ENCODE results near the gene CREB3L1.

CREB3L1 gene

DNA sequence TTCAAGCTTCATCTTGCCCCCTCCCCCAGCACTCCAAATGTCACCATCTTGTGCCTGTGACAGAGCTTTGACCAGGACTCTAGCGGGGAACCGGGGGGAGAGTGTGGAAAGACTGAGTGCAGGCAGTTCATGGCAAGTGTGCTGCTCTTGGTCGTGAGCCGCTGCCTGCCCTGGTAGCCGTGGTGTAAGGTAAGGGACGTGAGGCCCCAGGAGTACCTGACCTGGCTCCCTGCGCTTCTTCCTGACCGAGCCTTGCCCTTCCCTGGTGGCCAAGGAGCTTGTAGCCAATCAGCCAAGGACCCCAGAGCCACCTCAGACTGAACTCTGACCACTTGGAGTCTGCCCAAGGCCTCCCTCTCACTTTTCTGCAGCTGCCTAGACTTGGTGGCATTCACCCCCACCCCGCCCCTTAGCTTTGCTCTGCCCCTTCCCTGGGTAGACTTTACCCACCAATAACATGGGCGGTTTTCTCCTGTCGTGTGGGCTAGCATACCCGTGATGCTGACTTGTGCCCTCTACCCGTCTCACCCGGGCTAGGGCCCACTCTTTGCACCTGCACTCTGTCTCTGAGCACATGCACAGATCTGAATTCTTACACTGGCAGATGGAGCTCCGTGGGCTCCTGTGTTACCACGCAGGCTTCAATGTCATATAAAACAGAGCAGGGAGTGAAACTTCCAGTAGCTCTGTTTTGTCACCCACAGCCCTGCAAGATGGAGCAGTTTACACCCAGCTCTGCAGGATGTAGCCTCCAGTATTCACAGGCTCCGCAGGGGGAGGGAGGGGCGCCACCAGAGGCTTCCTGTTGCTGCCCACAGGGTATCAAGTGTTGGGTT lies 71.3 kb downstream of the CREB3L1 start:
- DNase-seq, result peak in 1 of 2 experiments; percentile 43

DNA sequence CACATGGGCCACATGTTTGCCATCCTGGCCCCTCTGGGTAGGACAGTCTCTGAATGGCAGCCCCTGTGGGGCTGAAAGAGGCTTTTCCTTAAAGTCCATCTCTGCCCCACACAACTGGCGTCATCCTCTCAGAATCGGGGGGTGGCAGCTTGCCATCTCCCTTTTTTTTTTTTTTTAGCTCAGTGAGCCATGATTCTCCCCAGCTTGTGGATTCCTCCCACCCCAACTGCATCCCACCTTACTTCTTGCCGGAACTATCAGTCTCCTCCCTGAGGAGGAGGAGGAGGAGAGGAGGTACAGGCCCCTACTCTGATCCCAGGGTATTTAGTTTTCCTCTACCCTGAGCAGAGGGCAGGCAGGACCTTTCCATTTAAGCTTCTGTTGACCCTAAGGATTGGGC lies 73.2 kb downstream of the CREB3L1 start:
- no peak for DNase-seq

DNA sequence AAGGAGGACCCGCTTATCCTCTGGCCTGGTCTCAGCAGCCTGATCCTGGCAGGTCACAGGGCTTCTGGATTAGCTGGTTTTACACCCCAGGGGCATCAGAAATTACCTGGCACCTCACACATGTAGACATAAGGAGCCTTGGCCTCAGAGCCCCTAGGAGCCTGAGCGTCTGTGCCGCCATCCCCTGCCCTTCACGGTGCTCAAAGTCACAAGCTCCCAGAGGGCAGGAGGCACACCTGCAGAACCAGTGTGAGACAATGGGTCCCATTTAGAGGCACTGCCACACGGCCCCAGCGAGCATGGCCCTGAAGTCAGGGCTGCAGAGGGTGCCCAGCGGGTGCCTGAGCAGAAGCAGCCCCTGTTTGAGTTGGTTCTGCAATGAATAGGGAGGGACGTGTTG lies 73.7 kb downstream of the CREB3L1 start:
- DNase-seq, result no peak

DNA sequence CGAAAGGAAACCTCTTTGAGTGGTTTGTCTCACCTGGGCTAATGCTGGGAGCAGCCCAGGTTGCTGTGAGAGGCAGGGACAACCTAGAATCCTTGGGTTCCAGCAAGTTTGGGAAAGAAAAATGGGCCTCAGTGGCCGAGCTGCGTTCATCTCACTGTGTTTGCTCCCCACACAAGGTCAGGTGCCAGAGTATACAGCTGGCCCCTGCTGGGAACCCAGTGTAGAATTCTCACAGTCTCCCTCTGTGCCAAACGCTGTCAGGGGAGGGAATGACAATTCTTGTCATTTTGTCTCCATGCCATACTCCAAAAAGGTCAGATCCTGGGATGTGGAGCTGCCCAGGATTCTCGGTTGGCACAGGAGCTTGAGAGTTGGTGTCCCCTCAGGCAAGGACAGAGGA lies 74.1 kb downstream of the CREB3L1 start:
- no peak for DNase-seq

DNA sequence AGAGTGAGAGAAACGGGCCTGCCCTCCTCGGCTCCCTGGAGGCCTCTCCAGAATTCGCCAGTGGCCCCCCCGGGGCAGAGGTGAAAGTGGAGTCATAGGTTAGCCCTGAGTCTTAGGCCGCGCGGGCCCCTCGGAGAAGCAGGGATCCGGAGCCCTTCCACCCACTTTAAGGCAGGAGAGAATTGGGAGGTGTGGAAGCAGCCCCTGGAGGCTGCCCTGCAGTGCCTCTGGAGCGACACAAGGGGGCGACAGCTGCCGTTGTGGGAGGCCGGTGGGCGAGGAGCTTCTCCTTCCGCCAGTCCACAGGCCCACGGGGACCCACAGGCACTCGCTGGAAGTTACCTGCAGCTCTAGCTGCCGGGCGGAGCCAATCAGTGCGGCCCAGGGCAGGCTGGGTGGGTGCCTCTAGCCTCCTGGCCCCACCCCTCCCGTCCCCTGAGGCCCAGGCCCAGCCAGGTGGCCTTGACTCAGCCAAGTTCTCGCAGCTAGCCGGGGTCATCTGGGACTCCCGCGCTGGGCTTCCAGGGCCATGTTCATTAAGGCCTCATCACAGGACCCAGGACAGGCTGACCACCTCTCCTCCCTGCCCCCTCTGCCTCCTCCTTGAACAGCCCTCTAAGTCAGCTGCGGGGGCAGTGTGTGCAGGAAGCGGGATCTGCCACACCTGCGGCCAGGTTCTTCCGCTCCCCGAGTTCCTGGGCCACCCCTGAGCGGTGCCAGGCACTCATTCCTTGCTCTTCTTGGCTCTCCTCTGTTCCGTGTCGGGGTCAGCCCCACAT lies 74.8 kb downstream of the CREB3L1 start:
- DNase-seq, result peak; percentile 64 to 70

DNA sequence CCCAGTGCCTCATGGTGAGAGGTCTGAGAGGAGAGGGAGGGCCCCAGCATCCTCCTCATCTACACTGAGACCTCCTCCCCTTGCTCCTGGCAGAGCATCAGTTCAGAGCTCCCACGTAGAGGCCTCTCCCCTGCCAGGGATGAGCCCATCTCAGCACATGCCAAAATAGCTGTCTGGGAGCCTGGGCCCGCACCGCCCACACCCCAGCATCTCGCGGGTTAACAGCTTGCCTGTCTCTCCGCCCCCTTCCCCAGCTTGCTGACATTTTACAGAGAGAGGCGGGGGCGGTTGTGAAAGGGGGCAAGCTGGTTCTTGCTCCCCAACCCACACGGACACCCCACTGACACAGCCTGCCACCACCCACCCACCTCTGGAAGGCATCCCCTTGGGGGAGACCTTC lies 76.2 kb downstream of the CREB3L1 start:
- peak; percentile 67 to 74 for DNase-seq

DNA sequence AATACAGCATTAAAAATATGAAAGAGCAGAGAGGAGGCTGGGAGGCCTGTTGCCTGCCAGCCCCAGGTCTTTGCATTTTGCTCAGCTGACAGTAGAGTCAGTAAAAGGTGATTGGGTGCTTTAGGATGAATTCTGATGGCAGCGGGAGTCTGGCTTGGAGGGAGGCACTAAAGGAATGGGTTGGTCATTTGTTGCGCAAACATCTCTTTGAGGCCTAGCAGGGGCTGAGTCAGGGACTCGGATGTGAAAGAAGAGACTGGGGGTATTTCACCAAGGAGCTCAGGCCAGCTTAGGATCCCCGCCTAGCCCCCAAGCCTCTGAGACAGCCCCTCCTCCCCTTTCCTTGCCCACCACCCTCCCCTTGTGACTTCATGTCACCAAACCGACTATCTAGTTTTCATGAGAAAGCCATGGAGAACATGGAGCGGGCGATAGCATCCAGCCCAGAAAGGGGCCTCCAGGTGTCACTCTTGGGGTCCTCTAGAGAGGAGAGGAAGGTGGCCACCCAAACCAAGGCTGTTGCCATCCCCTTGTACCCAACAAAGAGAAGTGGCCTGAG lies 79.5 kb downstream of the CREB3L1 start:
- DNase-seq, result no peak

DNA sequence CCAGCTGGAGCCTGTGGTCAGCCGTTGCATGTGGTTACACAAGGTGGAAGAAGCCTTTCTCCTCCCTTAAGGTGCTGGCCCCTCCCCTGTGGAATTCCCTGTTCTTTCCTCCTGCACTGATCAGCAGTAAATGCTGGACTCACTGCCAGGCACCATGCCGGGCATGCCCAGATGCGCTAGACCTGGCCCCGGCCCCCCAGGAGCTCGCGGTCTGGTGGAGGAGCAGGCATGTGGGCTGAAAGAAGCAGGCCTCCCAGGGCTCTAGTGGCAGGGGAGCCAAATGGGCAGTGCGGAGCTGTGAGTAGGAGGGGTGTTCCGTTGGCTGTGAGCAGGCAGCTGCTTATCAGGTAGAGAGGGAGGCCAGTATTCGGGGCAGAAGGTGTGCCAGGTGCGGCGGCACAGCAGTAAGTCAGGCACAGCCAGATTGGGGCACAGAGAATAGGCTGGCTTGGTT lies 80.0 kb downstream of the CREB3L1 start:
- no peak for DNase-seq

DNA sequence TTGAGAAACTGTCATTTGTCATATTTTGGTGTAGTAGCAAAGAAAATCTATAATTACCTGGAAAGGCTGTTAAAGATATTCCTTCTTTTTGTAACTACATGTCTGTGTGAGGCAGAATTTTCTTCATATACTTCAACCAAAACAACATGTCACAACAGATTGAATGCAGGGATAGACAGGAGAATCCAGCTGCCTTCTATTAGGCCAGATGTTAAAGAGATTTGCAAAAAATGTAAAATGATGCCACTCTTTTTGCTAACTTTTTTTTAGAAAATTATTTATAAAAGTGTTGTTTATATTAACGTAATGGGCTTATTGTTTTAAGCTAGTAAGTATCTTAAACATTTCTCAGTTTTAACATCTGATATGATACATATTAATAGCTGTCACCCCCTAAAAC lies 82.5 kb downstream of the CREB3L1 start:
- DNase-seq, result no peak

DNA sequence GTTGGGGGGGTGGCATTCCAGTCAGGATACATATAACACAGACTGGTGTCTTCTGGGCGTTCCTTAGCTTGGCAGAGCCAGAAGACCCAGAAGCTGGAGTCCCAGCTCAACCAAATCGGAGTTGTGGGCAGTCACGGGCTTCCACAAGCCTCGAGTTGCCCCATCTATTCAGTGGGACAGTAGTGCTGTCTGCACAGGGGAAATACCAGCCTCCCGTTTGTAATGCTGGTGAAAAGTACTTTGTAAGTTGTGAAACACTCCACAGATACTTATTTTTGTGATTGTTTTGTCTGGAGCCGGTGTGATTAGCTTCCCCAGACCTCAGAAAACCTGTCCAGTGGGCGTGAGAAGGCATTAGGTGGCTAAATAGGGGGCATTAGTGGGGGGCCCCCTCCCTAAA lies 83.4 kb downstream of the CREB3L1 start:
- DNase-seq, result no peak

DNA sequence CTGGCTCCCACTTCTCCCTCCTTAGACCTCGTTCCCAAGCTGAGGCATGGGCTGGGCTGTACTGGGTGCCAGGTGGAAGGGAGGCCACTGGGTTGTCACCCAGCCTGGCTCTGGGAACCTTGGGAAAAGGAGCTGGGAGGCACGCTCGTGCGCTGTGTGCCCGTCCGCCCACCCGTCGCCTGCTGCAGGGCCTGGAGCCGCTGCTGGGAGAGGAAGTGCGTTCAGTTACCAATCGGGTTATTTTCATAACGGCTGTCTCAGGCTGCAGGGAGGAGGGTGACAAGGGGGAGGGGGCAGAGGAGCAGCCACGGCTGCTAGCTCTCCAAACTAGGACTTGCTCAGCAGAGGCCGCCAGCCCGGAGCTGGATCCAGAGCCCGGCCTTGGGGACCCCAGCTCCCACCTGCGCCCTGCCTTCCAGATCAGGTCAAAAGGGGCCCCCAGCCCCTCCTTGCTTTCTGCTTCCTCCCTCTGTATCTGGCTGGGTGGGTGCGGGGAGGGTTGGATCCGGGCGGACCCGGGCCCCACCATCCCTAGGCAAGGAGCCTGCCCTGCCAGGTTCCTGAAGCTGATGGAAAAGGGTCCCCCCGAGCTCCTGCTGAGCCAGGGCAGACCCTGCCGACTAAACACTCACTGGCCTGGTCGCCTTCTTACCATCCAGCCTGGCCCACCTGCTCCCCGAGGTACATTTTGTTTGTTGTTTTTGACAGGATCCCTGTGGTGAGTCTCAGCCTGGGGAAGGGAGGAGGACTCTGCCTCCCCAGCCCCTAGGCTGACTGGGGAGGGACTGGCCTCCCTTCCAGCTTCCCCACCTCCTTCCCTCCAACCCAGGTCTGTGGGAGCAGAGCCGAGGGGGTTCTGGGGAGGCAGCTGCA lies 84.1 kb downstream of the CREB3L1 start:
- peak; percentile 51 to 55 for DNase-seq

DNA sequence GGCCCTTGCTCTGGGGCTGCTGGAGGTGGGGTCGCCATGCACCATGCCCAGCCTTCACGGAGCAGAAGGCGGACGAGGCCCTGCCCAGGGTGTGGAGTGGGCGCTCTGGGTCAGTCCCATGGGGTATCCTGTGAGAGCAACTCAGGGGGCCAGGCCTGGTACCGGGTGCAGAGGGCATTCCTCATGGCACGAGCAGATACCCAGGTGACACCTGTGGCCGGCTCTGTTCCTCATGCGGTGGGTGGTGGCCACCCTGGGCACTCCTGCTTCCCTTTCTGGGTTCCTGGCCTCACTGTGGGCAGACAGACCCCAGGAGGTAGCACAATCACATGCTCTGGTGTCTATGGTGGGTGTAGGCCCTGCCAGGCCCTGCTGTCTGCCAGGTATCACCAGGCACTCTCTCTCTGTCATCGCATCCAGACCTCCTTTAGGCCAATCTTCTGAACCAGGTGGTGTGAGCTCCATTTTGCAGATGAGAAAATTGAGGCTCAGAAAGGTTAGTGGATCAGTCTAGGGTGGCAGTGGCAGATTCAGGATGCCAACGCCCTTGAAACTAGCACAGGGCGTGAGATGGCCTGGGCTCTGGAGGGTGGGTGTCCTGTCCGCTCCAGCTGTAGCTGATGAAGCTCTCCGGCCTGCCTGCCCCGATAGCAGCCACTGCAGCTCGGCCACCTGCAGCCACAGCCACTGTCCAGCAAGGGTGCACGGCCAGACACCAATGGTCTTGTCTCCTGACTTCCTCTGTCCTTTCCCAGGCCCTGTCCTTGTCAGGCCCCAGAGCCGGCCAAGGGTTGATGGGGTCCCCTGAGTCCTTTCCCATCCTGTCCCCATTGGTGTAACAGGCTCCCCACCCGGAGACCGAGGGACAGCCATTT lies 84.9 kb downstream of the CREB3L1 start:
- DNase-seq, result no peak

DNA sequence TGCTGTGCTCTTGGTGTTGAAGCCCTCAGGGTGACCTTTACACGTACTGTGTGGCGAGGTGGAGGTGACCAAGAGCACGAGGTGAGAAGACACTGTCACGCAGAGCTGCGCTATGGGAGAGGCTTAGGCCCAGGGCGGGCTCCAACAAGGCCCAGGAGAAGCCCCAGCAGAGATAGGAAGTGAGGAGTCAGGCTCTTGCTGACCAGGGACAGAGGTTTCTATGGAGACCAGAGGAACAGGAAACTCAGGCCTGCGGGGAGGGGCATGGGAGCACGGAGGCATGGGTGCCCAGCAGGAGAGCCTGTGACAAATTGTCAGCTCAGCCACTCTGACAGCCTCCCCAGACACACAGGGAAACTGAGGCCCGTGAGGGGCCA lies 85.6 kb downstream of the CREB3L1 start:
- no peak for DNase-seq

DNA sequence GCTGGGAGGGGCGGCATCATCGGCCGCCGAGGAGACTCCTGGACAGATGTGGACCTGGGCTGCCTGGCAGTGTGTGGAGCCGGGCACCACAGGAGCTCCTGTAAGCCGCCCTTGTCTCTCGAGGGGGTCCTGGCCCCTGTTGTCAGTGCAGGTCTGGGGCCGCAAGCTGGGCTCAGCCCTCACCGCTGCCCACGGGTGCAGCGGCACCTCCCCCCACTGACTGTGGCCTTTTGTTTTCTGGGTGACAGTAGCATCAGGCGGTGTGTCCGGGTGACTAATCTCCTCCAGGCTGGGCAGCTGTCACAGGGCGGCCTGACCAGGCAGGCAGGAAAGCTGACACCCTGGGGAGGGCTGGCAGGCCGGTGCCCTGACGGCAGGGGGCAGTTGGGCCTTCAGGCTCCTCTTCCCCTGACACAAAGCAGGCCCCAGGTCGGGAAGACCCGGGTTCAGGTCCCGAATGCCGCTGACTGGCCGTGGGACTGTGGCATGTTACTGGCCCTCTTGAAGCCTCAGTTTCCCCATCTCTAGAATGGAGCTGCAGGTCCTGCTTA lies 86.1 kb downstream of the CREB3L1 start:
- DNase-seq, result no peak

DNA sequence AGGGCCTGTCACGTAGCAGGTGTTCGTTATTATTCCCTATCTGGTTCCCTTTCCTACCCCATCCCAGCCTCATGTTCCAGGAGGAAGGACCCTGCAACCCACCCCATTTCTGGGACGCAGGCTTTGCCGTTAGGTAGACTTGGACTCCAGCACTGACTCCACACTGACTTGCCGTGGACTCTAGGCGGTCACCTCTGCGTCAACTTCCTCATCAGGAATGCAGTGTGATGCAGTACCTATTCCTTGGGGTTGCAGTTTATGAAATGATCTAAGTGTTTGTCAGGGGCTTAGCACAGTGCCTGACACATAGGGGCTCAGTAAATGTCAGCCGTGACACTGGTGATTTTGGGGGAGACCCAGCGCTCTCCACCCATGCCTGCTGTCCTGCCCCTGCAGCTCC lies 86.6 kb downstream of the CREB3L1 start:
- DNase-seq, result no peak

DNA sequence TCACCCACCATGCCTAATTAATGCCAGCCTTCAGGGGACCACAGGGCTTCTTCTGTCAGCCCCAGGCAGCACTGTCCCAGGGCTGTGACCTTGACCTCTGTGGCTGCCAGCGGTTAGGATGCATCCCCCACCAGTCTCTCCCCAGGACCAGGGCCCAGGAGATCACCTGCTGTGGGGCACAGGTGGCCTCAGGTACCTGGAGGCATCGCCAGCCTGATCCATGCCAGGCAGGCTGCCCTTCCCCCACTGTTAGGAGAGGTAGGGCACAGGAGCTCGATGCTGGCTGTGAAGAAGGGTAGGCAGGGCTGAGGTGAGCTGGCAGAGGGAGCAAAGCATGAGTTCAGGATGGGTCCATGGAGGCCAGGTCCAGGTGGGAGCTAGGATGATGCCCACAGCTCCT lies 87.3 kb downstream of the CREB3L1 start:
- no peak for DNase-seq

DNA sequence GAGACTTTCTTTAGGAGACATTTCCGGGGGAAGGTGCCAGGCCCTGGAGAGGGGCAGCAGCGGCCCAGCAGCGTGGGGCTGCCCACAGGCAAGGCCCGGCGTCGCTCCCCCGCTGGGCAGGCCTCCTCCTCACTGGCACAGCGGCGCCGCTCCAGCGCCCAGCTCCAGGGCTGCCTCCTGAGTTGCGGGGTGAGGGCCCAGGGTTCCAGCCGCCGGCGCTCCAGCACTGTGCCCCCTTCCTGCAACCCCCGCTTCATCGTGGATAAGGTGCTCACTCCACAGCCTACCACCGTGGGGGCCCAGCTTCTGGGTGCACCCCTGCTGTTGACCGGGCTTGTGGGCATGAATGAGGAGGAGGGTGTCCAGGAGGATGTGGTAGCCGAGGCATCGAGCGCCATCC lies 88.8 kb downstream of the CREB3L1 start:
- no peak for DNase-seq

DNA sequence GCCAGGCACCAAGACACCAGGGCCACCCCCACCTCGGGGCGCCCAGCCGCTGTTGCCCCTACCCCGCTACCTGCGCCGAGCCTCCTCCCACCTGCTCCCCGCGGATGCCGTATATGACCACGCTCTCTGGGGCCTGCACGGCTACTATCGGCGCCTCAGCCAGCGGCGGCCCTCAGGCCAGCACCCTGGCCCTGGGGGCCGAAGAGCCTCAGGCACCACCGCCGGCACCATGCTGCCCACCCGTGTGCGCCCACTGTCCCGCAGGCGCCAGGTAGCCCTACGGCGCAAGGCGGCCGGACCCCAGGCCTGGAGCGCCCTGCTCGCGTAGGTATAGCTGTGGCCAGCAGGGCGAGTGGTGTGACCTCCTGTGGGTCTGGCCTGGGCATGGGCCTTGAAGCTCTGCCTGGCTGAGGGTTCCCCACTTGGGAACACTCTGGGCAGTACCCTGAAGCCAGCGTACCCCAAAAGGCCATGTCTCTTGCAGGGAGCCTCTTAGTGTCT lies 89.2 kb downstream of the CREB3L1 start:
- no peak for DNase-seq

DNA sequence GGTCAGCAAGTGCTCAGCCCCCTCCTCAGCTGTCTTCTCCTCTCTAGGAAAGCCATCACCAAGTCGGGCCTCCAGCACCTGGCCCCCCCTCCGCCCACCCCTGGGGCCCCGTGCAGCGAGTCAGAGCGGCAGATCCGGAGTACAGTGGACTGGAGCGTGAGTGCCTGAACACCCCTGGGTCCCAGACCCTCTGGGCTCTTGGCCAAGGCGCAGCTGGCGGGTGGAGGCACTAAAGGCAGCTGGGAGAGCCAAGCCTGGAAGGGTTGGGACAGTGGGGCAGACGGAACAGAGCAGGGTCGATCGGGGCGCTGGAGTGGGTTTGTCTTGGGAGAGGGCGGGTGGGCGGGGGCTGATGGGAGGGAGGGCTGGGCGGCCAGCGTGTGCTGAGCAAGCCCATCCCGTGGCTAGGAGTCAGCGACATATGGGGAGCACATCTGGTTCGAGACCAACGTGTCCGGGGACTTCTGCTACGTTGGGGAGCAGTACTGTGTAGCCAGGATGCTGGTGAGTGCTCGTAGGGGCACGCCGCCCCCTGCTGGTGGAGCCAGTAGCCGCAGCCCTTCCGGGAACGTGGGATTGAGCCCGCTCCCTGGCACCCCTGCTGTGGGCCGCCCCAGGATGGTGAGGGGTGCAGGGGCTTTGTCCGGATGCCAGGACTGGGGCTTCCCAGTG lies 89.9 kb downstream of the CREB3L1 start:
- DNase-seq, result peak; percentile 68 to 71

DNA sequence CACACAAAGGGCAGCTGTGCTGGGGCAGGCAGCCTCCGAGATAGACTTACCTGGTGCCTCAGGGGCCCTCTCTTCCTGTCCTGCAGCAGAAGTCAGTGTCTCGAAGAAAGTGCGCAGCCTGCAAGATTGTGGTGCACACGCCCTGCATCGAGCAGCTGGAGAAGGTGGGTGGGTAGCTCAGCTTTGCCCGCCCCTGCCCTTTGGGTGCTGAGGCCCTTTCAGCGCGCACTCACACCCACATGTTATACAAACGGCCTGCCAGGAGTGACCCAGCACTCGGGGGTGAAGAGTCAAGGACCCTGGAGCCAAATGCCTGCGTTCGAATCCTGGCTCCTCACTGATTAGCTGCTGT lies 90.4 kb downstream of the CREB3L1 start:
- DNase-seq, result no peak

Measured in activated CD4-positive, alpha-beta T cell treated with anti-CD3 and anti-CD28 coated beads, Interleukin-2, amount 50 U/mL, for 4 hours (primary cell).